Astrocyte (in vitro differentiated cells and primary cell): ENCODE measurements around the gene BRD8. TPM values are rescaled to one million over a fixed set of nuclear protein-coding genes. Genes with fewer than 3 reads are reported as not detected.

ENCODE experiments used
- DNase-seq: peaks from one replicate; pipeline ENCODE4 v3.0.0-alpha.2; 2010; ENCODE audit warnings: low read depth
- FAIRE-seq: peaks from 2 replicates; lab custom pipeline; 2011; peaks lifted over from hg19 to GRCh38; lab: Jason Lieb, UNC
- H2AFZ ChIP-seq: 2 replicates; pipeline ENCODE4 v1.6.0; 2012; ENCODE audit warnings: low read depth, low read length, inconsistent platforms
- H3K27ac ChIP-seq: 2 replicates; pipeline ENCODE4 v1.5.1; 2011; ENCODE audit warnings: low read depth, low read length, inconsistent platforms
- H3K27me3 ChIP-seq: 2 replicates; pipeline ENCODE4 v1.6.0; 2011; ENCODE audit warnings: low read length, inconsistent platforms; ENCODE audit not compliant: insufficient read depth
- H3K36me3 ChIP-seq: 2 replicates; pipeline ENCODE4 v1.5.1; 2011; ENCODE audit warnings: low read length, inconsistent platforms; ENCODE audit not compliant: insufficient read depth
- H3K4me1 ChIP-seq: 2 replicates; pipeline ENCODE4 v1.5.1; 2011; ENCODE audit warnings: low read length, inconsistent platforms; ENCODE audit not compliant: insufficient read depth
- H3K4me2 ChIP-seq: 2 replicates; pipeline ENCODE4 v1.6.0; 2012; ENCODE audit warnings: low read length, inconsistent platforms
- H3K4me3 ChIP-seq: 2 replicates; pipeline ENCODE4 v1.5.1; 2011; ENCODE audit warnings: low read depth, mild to moderate bottlenecking, low read length, inconsistent platforms; ENCODE audit not compliant: insufficient read depth
- H3K79me2 ChIP-seq: 2 replicates; pipeline ENCODE4 v1.6.0; 2012; ENCODE audit warnings: mild to moderate bottlenecking, low read length, inconsistent platforms; ENCODE audit not compliant: insufficient read depth
- H3K9ac ChIP-seq: 2 replicates; pipeline ENCODE4 v1.6.0; 2012; ENCODE audit warnings: mild to moderate bottlenecking, low read length, inconsistent platforms
- H3K9me3 ChIP-seq: 2 replicates; pipeline ENCODE4 v1.5.1; 2012; ENCODE audit warnings: low read depth, mild to moderate bottlenecking, low read length, inconsistent platforms; ENCODE audit not compliant: insufficient read depth
- H4K20me1 ChIP-seq: 2 replicates; pipeline ENCODE4 v1.6.0; 2012; ENCODE audit warnings: low read length, inconsistent platforms; ENCODE audit not compliant: insufficient read depth
- H3K27ac Mint-ChIP-seq: one replicate; pipeline ENCODE4 v1.8.0; 2021; ENCODE audit warnings: mild to moderate bottlenecking, mixed read lengths; ENCODE audit not compliant: unreplicated experiment
- H3K27me3 Mint-ChIP-seq: one replicate; pipeline ENCODE4 v1.8.0; 2021; ENCODE audit warnings: low read depth, mixed read lengths; ENCODE audit not compliant: unreplicated experiment
- H3K36me3 Mint-ChIP-seq: one replicate; pipeline ENCODE4 v1.8.0; 2021; ENCODE audit warnings: low read depth, mixed read lengths; ENCODE audit not compliant: unreplicated experiment
- H3K4me1 Mint-ChIP-seq: one replicate; pipeline ENCODE4 v1.8.0; 2021; ENCODE audit warnings: low read depth, mixed read lengths; ENCODE audit not compliant: unreplicated experiment
- H3K4me3 Mint-ChIP-seq: one replicate; pipeline ENCODE4 v1.8.0; 2021; ENCODE audit warnings: mild to moderate bottlenecking, moderate library complexity, mixed read lengths; ENCODE audit not compliant: unreplicated experiment
- H3K9me3 Mint-ChIP-seq: one replicate; pipeline ENCODE4 v1.8.0; 2021; ENCODE audit warnings: mild to moderate bottlenecking, mixed read lengths; ENCODE audit not compliant: unreplicated experiment
- CTCF ChIP-seq: IDR thresholded peaks from 2 replicates; pipeline ENCODE4 v1.5.1; 2011; ENCODE audit warnings: low read depth, mild to moderate bottlenecking, inconsistent platforms, low read length, moderate library complexity; ENCODE audit not compliant: insufficient read depth
- EZH2 ChIP-seq: IDR thresholded peaks from 2 replicates; pipeline ENCODE4 v1.6.1; 2012; ENCODE audit warnings: mild to moderate bottlenecking, low read length, inconsistent platforms; ENCODE audit not compliant: insufficient read depth
- total RNA-seq: library from RNA; stranded (reverse); gene quantifications from 2 replicates; pipeline ENCODE4 v1.2.1, GENCODE V29; 2021

Gene BRD8
- total RNA-seq, 1 donor from 2014 or later, result 33.1 TPM

GRCh38 chr5:138192826-138193225 lies 14.4 kb upstream of the BRD8 start:
- Histone ChIP-seq H3K4me2 (no peak overlapping the region), H4K20me1 (no peaks in the 10 kb centered on the region), H2AFZ (no peak overlapping the region), H3K27me3 (no peaks in the 10 kb centered on the region), H3K36me3 (peaks cover 42% of the 10 kb centered on the region), H3K79me2 (no peaks in the 10 kb centered on the region), H3K9me3 (no peaks in the 10 kb centered on the region), H3K27ac (no peak overlapping the region), H3K4me1 (no peaks in the 10 kb centered on the region), H3K4me3 (no peak overlapping the region), H3K9ac (no peak overlapping the region)
- FAIRE-seq (no peak), DNase-seq (no peak)
- Mint-ChIP-seq H3K36me3 (peaks cover 4% of the 10 kb centered on the region), H3K27ac (no peak overlapping the region), H3K4me1 (no peaks in the 10 kb centered on the region), H3K9me3 (no peaks in the 10 kb centered on the region), H3K27me3 (no peaks in the 10 kb centered on the region), H3K4me3 (no peak overlapping the region)
- TF ChIP-seq EZH2 (no peak), CTCF (no peak)

DNA sequence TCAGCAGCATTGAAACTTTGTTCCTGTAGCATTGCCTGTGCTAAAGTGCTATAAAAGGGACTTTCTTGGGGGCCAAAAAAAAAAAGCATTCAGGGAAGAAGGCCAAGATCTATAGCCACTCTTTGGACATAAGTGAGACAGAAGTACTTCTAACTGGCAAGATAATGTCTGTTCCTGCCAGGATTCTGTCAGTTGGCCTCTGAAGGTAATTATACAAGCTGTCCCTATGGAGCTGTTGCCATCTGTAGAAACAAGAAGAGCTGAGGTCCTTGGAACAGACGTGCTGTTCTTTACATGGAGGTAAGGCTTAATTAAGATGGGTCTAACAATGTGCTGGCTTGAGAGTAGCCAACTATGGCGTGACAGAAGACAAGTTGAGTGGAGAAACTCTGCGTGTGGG lies 10.2 kb upstream of the BRD8 start:
- Mint-ChIP-seq H3K36me3 (peaks cover 9% of the 10 kb centered on the region), H3K27ac (no peak overlapping the region)
- DNase-seq, result no peak

More for the DNA sequence above, 10.2 kb upstream of the BRD8 start:
- FAIRE-seq, result no peak
- Histone ChIP-seq H2AFZ (no peak overlapping the region), H3K27me3 (no peaks in the 10 kb centered on the region), H3K36me3 (peaks cover 65% of the 10 kb centered on the region), H4K20me1 (no peaks in the 10 kb centered on the region), H3K4me3 (no peak overlapping the region), H3K4me2 (no peak overlapping the region), H3K9ac (no peak overlapping the region), H3K9me3 (no peaks in the 10 kb centered on the region), H3K79me2 (no peaks in the 10 kb centered on the region), H3K4me1 (no peaks in the 10 kb centered on the region), H3K27ac (no peak overlapping the region)
- Mint-ChIP-seq H3K4me3 (no peak overlapping the region), H3K4me1 (no peaks in the 10 kb centered on the region), H3K9me3 (no peaks in the 10 kb centered on the region), H3K27me3 (no peaks in the 10 kb centered on the region)
- TF ChIP-seq EZH2, result no peak
- no peak for TF ChIP-seq CTCF
